IMR-90 (cell line): ENCODE measurements around the gene INTU. TPM values are rescaled to one million over a fixed set of nuclear protein-coding genes. Genes with fewer than 3 reads are reported as not detected.
A peak's percentile ranks its signal among the peaks of the same experiment; 100 is the strongest.

ENCODE experiments used
- ATAC-seq: fragments of 200-7000 bp; cut with Tn5 transposase; 2 replicates; pipeline ENCODE4 v1.9.1; 2020; ENCODE audit warnings: low read depth, mild to moderate bottlenecking, moderate library complexity
- BruUV-seq: library from RNA; stranded (reverse); fragments of 400-500 nt; replicated peaks from 2 replicates; lab custom pipeline; 2021; lab: Mats Ljungman, UMichigan
- CTCF ChIA-PET: fragments of 300-600 bp; formaldehyde crosslinking; extraction: SDS; loops from one replicate; lab custom pipeline; 2021; ENCODE audit warnings: antibody characterized with exemption; lab: Yijun Ruan, JAX
- POLR2A ChIA-PET: fragments of 300-600 bp; sonication (Branson Sonifier 250); formaldehyde crosslinking; loops from one replicate; lab custom pipeline; 2022; ENCODE audit warnings: antibody characterized with exemption; ENCODE audit not compliant: unreplicated experiment; lab: Charles Lee
- DNase-seq: peaks from one replicate; pipeline ENCODE4 v3.0.0; 2013
- H2AFZ ChIP-seq: replicated peaks from 2 replicates; pipeline ENCODE3; 2013; ENCODE audit warnings: low read length, mild to moderate bottlenecking; ENCODE audit not compliant: poor library complexity
- H2AK5ac ChIP-seq: 2 replicates; pipeline ENCODE4 v1.6.1; 2013; ENCODE audit warnings: low read depth, low read length, inconsistent platforms
- H2AK9ac ChIP-seq: replicated peaks from 2 replicates; pipeline ENCODE3; 2013; ENCODE audit warnings: mild to moderate bottlenecking, low read depth, low read length, moderate library complexity; ENCODE audit not compliant: poor library complexity
- H2BK120ac ChIP-seq: 2 replicates; pipeline ENCODE4 v1.6.1; 2013; ENCODE audit warnings: low read depth, low read length, inconsistent platforms
- H2BK15ac ChIP-seq: 3 replicates; pipeline ENCODE4 v1.6.1; 2013; ENCODE audit warnings: low read depth, low read length, inconsistent platforms
- H2BK20ac ChIP-seq: 2 replicates; pipeline ENCODE4 v1.6.1; 2013; ENCODE audit warnings: low read depth, mild to moderate bottlenecking, inconsistent platforms, low read length, moderate library complexity
- H2BK5ac ChIP-seq: 2 replicates; pipeline ENCODE4 v1.6.1; 2013; ENCODE audit warnings: mild to moderate bottlenecking, low read depth, low read length, inconsistent platforms; ENCODE audit not compliant: poor library complexity, severe bottlenecking
- H3K14ac ChIP-seq: replicated peaks from 2 replicates; pipeline ENCODE4 v1.6.1; 2013; ENCODE audit warnings: low read depth, low read length, inconsistent platforms
- H3K18ac ChIP-seq: 2 replicates; pipeline ENCODE4 v1.6.1; 2013; ENCODE audit warnings: low read depth, low read length, control low read depth
- H3K23ac ChIP-seq: 2 replicates; pipeline ENCODE4 v1.6.1; 2013; ENCODE audit warnings: low read depth, low read length, inconsistent platforms
- H3K27ac ChIP-seq: 2 replicates; pipeline ENCODE4 v1.5.1; 2013; ENCODE audit warnings: mild to moderate bottlenecking, control low read depth, low read length; ENCODE audit not compliant: insufficient read depth
- H3K27me3 ChIP-seq: 2 replicates; pipeline ENCODE4 v1.6.1; 2013; ENCODE audit warnings: low read length; ENCODE audit not compliant: control insufficient read depth, insufficient read depth
- H3K36me3 ChIP-seq: 2 replicates; pipeline ENCODE4 v1.6.1; 2013; ENCODE audit warnings: low read length, mixed read lengths; ENCODE audit not compliant: control insufficient read depth, insufficient read depth
- H3K4ac ChIP-seq: 2 replicates; pipeline ENCODE4 v1.6.1; 2013; ENCODE audit warnings: low read depth, low read length, inconsistent platforms
- H3K4me1 ChIP-seq: 2 replicates; pipeline ENCODE4 v1.6.1; 2013; ENCODE audit warnings: low read length, mixed read lengths; ENCODE audit not compliant: control insufficient read depth, insufficient read depth
- H3K4me2 ChIP-seq: 2 replicates; pipeline ENCODE4 v1.6.1; 2013; ENCODE audit warnings: low read depth, mild to moderate bottlenecking, control low read depth, low read length, moderate library complexity
- H3K4me3 ChIP-seq: 2 replicates; pipeline ENCODE4 v1.5.1; 2013; ENCODE audit warnings: low read depth, mild to moderate bottlenecking, control low read depth, low read length, moderate library complexity; ENCODE audit not compliant: insufficient read depth
- H3K56ac ChIP-seq: 2 replicates; pipeline ENCODE4 v1.6.1; 2013; ENCODE audit warnings: low read length, inconsistent platforms; ENCODE audit not compliant: insufficient read depth; ENCODE audit errors: extremely low read depth
- H3K79me1 ChIP-seq, 2 experiments: 2 replicates each; pipeline ENCODE4 v1.6.1; 2013; ENCODE audit warnings: low read length in 2 of 2, inconsistent platforms in 1 of 2, low read depth in 1 of 2
- H3K9ac ChIP-seq: 2 replicates; pipeline ENCODE4 v1.6.1; 2013; ENCODE audit warnings: low read depth, low read length, control low read depth
- H3K9me1 ChIP-seq: 2 replicates; pipeline ENCODE4 v1.6.1; 2013; ENCODE audit warnings: low read length, inconsistent platforms; ENCODE audit not compliant: insufficient read depth
- H3K9me3 ChIP-seq: 2 replicates; pipeline ENCODE4 v1.6.1; 2013; ENCODE audit warnings: low read length; ENCODE audit not compliant: control insufficient read depth, insufficient read depth
- H4K20me1 ChIP-seq: 2 replicates; pipeline ENCODE4 v1.6.1; 2013; ENCODE audit warnings: low read length, inconsistent platforms; ENCODE audit not compliant: insufficient read depth
- H4K5ac ChIP-seq: 2 replicates; pipeline ENCODE4 v1.6.1; 2013; ENCODE audit warnings: mild to moderate bottlenecking, low read depth, low read length, control low read depth
- H4K8ac ChIP-seq, 2 experiments: 2 replicates each; pipeline ENCODE4 v1.6.1; 2013; ENCODE audit warnings: low read depth in 2 of 2, low read length in 2 of 2, control low read depth in 1 of 2, inconsistent platforms in 1 of 2
- H4K91ac ChIP-seq: 2 replicates; pipeline ENCODE4 v1.6.1; 2013; ENCODE audit warnings: low read depth, low read length, inconsistent platforms; ENCODE audit not compliant: insufficient read depth
- BHLHE40 ChIP-seq: fragments of 150-350 bp; IDR thresholded peaks from 2 replicates; pipeline ENCODE4 v1.6.1; 2016; ENCODE audit warnings: mild to moderate bottlenecking, low read depth, low read length
- CHD1 ChIP-seq: IDR thresholded peaks from 2 replicates; pipeline ENCODE4 v1.6.1; 2012; ENCODE audit warnings: low read depth, low read length, improper control_type of control experiment
- CTCF ChIP-seq: conservative IDR thresholded peaks from 2 replicates; pipeline ENCODE4 v1.5.1; 2012; ENCODE audit warnings: mild to moderate bottlenecking, low read depth, low read length, improper control_type of control experiment
- ELK1 ChIP-seq: fragments of 150-350 bp; IDR thresholded peaks from 2 replicates; pipeline ENCODE4 v1.6.1; 2016; ENCODE audit warnings: low read depth, mild to moderate bottlenecking, low read length, moderate library complexity, borderline replicate concordance
- FOS ChIP-seq: fragments of 150-350 bp; IDR thresholded peaks from 2 replicates; pipeline ENCODE4 v1.6.1; 2016; ENCODE audit warnings: low read depth, low read length
- MAFK ChIP-seq: IDR thresholded peaks from 2 replicates; pipeline ENCODE4 v1.6.1; 2012; ENCODE audit warnings: low read depth, low read length, improper control_type of control experiment
- NFE2L2 ChIP-seq: fragments of 150-350 bp; IDR thresholded peaks from 2 replicates; pipeline ENCODE4 v1.6.1; 2016; ENCODE audit warnings: low read depth, mild to moderate bottlenecking, low read length
- POLR2A ChIP-seq: IDR thresholded peaks from 2 replicates; pipeline ENCODE4 v1.6.1; 2012; ENCODE audit warnings: mild to moderate bottlenecking, low read depth, low read length
- RAD21 ChIP-seq: IDR thresholded peaks from 2 replicates; pipeline ENCODE4 v1.6.1; 2012; ENCODE audit warnings: low read length, improper control_type of control experiment
- RCOR1 ChIP-seq: IDR thresholded peaks from 2 replicates; pipeline ENCODE4 v1.6.1; 2012; ENCODE audit warnings: mild to moderate bottlenecking, low read length, improper control_type of control experiment; ENCODE audit not compliant: insufficient replicate concordance
- RFX5 ChIP-seq: IDR thresholded peaks from 2 replicates; pipeline ENCODE4 v1.8.0; 2012; ENCODE audit warnings: low read depth, mild to moderate bottlenecking, low read length, moderate library complexity
- SMC3 ChIP-seq: fragments of 150-350 bp; IDR thresholded peaks from 2 replicates; pipeline ENCODE4 v1.6.1; 2016; ENCODE audit warnings: low read depth, mild to moderate bottlenecking, antibody characterized with exemption, low read length, moderate library complexity
- USF2 ChIP-seq: fragments of 150-350 bp; IDR thresholded peaks from 2 replicates; pipeline ENCODE4 v1.6.1; 2017; ENCODE audit warnings: mild to moderate bottlenecking, antibody characterized with exemption, low read length, low read depth
- WGBS, 2 experiments: methylation state at CpG; one replicate each; pipeline versions ENCODE4 v1.1.5 to v1.1.7; 2013; ENCODE audit warnings: missing lambda C conversion rate in 2 of 2; ENCODE audit not compliant: insufficient read length in 1 of 2; ENCODE audit errors: extremely low coverage in 2 of 2; 5-methylcytosine and 5-hydroxymethylcytosine counted together
- dilution Hi-C: fragments of 300-500 bp; cut with HindIII; formaldehyde crosslinking; loops from one replicate; pipeline ENCODE4 v1.14.3; 2018; ENCODE audit warnings: low sequenced_read_pairs; ENCODE audit not compliant: unreplicated experiment
- in situ Hi-C: fragments of 300-500 bp; cut with MboI; formaldehyde crosslinking; loops from 3 replicates; pipeline ENCODE4 v1.14.3; 2019; ENCODE audit warnings: low sequenced_read_pairs, inconsistent platforms, mixed read lengths
- intact Hi-C: fragments of 100-400 bp; cut with micrococcal nuclease; formaldehyde crosslinking; loops from 2 replicates; pipeline ENCODE4 v1.10.0; 2022
- polyA plus RNA-seq, 3 experiments: library from polyadenylated mRNA; depleted of rRNA; stranded (reverse); fragments of >200 nt; gene quantifications; 2 replicates each; pipeline ENCODE4 v1.2.3, GENCODE V29; 2012; ENCODE audit warnings: low replicate concordance in 1 of 3
- total RNA-seq: library from RNA; depleted of rRNA; stranded (reverse); fragments of >200 nt; gene quantifications from 2 replicates; pipeline ENCODE4 v1.2.3, GENCODE V29; 2012

Gene INTU
- total and polyA plus RNA-seq, 2 of the 4 experiments (the other 2 are of a cell fraction), result 6.5 to 10.8 TPM

GRCh38 chr4:127686658-127687057, 53.9 kb downstream of the INTU start:
- Histone ChIP-seq H2BK5ac (no peak overlapping the region), H3K4me1 (0 out of 2 replicates have a peak, but pooled peaks cover 2% of the 10 kb centered on the region), H3K9ac (no peak overlapping the region), H3K9me3 (no peaks in the 10 kb centered on the region), H3K23ac (no peak overlapping the region), H3K4me2 (no peak overlapping the region), H3K14ac (no peak overlapping the region), H4K8ac (no peak overlapping the region), H2BK15ac (no peak overlapping the region), H3K9me1 (no peaks in the 10 kb centered on the region), H2BK120ac (no peak overlapping the region), H3K4ac (no peak overlapping the region), H3K4me3 (no peak overlapping the region), H3K27me3 (no peaks in the 10 kb centered on the region), H2AK5ac (no peak overlapping the region), H4K5ac (no peak overlapping the region), H2BK20ac (no peak overlapping the region), H3K18ac (no peak overlapping the region), H3K36me3 (0 out of 2 replicates have a peak, but pooled peaks cover 1% of the 10 kb centered on the region), H2AFZ (no peak overlapping the region), H3K56ac (no peak overlapping the region), H3K27ac (no peak overlapping the region), H4K20me1 (no peaks in the 10 kb centered on the region), H4K91ac (no peak overlapping the region), H3K79me1 (no peaks in the 10 kb centered on the region; a peak in 1 of 4 replicates), H2AK9ac (no peak overlapping the region)
- dilution Hi-C loops (no loop called here), intact Hi-C loops (no loop called here), in situ Hi-C loops (no loop called here)
- no TSS peak for BruUV-seq
- ATAC-seq (peak; percentile 11; the same call in 1 of the 2 replicates), DNase-seq (peak; percentile 33)
- WGBS, 2 experiments, result no CpG with 5 or more reads among the region's 2 CpGs
- ChIA-PET CTCF (no interaction called here), POLR2A (no interaction called here)
- no peak for TF ChIP-seq ELK1
- TF ChIP-seq NFE2L2, result no peak
- no peak for TF ChIP-seq CTCF
- TF ChIP-seq BHLHE40, result no peak
- TF ChIP-seq SMC3, result no peak
- TF ChIP-seq CHD1, result no peak
- no peak for TF ChIP-seq USF2
- no peak for TF ChIP-seq RCOR1
- TF ChIP-seq RAD21, result no peak
- TF ChIP-seq FOS, result no peak
- TF ChIP-seq RFX5, result no peak
- no peak for TF ChIP-seq MAFK
- TF ChIP-seq POLR2A, result no peak
